NCI-H1092 (cell line): ENCODE data around the gene YPEL4.

Experiments
- DNase-seq: peaks from one replicate; lab custom pipeline; 2025; lab: John Stamatoyannopoulos, UW

The YPEL4 gene

GRCh38 chr11:57632116-57632515, 17.6 kb downstream of the YPEL4 start:
- no peak for DNase-seq

- DNase-seq: no peak
These were observed 19.5 kb downstream of the YPEL4 start for GRCh38 chr11:57630171-57630570.

GRCh38 chr11:57626895-57627294, 22.8 kb downstream of the YPEL4 start:
- no peak for DNase-seq

- DNase-seq: no peak
These were observed 24.8 kb downstream of the YPEL4 start for GRCh38 chr11:57624864-57625263.

DNA sequence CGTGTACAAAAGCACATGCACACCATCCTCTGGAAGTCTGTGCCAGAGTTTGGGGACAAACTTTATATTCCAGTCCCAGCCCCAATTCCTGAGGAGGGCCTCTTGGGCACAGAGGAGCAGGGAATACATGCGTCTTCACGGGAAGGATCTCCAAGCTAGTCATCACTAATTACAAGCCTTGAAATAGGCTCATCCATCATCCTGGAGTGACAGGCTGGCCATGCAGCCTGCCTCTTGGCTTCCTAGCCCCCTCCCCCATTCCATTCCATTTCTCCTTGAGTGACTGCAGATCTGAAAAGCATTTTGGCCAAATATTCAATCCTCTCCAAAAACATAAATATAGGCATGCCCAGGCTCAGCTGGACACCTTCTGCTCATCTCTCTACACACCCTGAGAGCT, 27.4 kb downstream of the YPEL4 start:
- DNase-seq: no peak

- DNase-seq: no peak
These were observed 29.2 kb downstream of the YPEL4 start for GRCh38 chr11:57620467-57620866.

GRCh38 chr11:57619331-57619730, 30.4 kb downstream of the YPEL4 start:
- DNase-seq: no peak

DNA sequence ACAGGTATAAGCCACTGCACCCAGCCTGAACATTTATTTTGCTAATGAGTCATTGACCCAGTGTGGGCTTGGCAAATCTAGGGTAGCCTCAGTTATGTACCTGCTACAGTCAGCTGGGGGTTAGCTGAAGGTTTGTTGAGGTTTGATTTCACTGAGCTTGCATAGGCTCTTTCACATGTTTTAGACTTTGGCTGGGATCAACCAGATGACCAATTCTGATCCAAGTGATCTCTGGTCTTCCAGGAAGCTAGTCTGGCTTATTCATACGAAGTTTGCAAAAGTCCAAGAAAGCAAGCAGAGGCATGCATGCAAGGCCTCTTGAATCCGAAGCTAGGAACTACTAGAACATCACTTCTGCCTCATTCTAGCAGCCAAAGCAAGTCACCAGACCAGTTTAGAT, 31.3 kb downstream of the YPEL4 start:
- no peak for DNase-seq

DNA sequence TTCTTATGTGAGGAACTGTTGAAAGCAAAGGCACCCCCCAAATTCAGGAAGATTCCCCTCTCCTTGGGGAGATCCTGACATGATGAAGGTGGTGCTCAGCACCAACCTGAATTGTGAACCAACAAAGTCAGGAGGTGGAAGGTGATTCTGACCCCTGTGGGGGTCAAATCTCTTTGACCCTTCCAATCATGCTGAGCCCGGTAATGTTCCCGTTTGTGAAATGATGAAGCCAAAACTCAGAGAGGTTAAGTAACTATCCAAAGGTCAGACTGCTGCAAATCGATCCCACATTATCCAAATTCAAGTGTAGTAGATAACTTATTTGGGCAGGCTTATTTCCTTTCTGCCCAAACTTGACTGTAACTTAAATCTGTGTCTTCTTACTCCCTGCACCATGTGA, 33.1 kb downstream of the YPEL4 start:
- no peak for DNase-seq

- DNase-seq: no peak
These were observed 34.4 kb downstream of the YPEL4 start for GRCh38 chr11:57615308-57615707.

GRCh38 chr11:57614234-57614772, 35.4 kb downstream of the YPEL4 start:
- DNase-seq: no peak

GRCh38 chr11:57610170-57610569, 39.5 kb downstream of the YPEL4 start:
- DNase-seq: no peak

DNA sequence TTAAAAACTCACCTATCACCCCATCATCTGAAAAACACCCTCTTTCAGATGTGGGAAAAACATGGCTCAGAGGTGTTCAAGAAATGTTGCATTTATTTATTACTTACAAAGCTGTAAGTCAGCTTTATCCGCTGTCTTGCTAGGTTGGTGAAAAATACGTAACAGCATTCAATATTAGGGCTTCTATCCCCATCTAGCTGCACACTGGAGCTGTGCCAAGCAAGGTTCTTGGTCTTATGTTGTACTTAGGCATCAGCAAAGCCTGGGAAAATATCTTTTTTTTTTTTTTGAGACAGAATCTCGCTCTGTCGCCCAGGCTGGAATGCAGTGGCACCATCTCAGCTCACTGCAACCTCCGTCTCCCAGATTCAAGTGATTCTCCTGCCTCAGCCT, 44.7 kb downstream of the YPEL4 start:
- no peak for DNase-seq

GRCh38 chr11:57604296-57605027, 45.2 kb downstream of the YPEL4 start:
- DNase-seq: no peak

DNA sequence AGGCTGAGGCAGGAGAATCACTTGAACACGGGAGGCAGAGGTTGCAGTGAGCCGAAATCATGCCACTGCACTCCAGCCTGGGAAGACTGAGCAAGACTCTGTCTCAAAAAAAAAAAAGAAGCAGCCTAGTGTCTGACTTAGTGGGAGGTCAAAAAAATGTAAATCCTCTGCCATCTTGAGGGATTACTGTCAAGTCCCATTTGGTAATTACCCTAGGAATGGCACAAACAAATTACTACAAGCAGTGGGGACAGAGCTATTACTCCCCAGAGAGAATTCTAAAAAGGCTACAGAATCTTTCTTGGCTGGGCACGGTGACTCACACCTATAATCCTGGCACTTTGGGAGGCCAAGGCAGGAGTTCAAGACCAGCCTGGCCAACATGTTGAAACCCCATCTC, 48.4 kb downstream of the YPEL4 start:
- no peak for DNase-seq

GRCh38 chr11:57599381-57599780, 50.3 kb downstream of the YPEL4 start:
- no peak for DNase-seq

DNA sequence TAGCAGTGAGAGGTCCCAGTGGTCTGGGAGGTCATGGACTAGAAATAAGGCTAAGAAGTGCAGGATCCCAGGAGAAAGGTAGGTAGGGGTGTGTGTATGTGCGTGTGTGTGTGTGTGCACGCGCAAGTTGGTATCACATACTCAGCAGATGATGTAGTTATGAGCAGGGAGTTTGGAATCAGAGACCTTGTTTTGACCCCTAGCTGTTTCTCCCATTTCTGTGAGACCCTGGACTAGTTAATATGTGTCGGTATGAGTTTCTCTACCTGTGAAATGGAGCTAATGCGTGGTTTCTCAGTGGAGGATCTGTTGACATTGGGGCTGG, 50.9 kb downstream of the YPEL4 start:
- no peak for DNase-seq

DNA sequence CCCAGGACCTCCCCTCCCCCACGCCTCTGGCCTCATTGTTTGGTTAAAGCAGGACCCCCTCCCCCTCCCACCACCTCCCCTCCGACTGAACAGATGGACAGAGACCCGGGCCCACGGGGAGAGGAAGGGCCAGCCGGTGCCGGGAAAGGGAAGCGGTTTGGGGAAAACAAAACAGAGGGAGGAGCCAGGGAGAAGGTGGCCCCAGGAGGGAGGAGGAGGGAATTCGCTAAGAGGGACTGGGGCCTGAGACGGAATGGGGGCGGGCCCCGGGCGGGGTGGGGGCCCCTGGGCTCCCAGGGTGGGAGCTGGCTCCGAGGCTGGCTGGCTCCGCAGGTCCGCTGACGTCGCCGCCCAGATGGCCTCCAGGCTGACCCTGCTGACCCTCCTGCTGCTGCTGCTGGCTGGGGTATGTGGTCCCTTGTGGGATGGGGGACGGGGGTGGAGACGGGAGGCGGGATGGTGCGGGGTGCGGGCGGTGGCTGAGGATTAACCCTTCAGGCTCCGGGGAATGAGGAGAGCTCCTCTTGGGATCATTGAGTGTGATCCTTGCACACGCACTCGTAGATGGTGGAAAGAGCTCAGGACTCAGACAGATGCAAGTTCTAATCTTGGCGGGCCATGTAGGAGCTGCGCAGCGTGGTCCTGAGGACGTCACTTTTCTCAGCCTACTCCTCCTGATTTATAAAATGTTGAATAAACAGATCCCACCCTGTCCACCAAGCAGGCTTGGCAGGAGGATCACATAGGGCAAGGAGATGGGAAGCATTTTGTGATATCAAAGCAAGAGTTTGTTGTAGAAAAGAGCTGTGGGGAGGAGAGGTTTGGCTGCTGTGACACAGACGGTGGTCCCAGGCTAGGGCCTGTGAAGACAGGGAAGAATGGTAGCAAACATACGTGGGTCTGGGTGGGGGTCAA, 51.5 kb downstream of the YPEL4 start:
- no peak for DNase-seq

DNA sequence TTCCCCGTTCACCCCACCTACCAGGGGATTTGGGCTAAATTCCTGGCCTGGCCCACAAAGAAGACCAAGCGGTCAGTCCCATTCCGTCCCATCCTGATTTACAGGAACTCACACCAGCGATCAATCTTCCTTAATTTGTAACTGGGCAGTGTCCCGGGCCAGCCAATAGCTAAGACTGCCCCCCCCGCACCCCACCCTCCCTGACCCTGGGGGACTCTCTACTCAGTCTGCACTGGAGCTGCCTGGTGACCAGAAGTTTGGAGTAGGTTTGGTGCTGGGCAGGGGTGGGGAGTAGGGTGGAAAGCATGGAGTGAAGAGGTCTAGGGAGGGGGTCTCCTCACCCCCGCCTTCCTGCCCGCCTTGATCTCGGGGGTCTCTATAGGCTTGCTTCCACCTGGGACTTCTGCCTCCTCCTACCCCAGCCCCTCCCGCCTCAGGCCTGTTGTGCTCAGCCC, 52.2 kb downstream of the YPEL4 start, which contains the start of gene SERPING1:
Gene SERPING1, plus strand, starts transcription at position 225 of the 455 bp plus-strand sequence. CDS start 586 bp downstream, outside the sequence.
- DNase-seq: no peak

DNA sequence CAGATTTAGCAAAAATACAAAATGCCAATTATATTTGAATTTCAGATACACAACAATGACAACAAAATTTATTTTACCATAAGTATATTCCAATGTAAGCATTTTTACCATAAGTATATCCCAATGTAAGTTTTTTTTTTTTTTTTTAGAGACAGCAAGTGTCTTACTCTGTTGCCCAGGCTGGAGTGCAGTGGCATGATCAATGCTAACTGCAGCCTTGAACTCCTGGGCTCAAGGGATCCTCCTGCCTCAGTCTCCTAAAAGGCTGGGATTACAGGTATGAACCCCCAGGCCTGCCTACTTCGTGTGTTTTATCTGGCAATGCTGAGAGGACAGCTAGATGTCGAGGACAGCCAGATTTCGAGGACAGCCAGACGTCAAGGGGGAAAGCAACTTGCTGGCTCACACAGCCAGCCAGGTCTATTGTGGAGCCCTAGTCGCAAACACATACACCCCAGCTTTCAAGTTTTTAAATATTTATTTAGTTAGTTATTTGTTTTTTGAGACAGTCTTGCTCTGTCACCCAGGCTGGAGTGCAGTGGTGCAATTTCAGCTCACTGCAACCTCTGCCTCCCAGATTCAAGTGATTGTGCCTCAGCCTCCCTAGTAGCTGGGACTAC, 53.3 kb downstream of the YPEL4 start:
- no peak for DNase-seq
